Measurements from ENCODE around the gene MPG. TPM values are rescaled to one million over a fixed set of nuclear protein-coding genes. Genes with fewer than 3 reads are reported as not detected.

MPG gene
- polyA plus RNA-seq, 1 donor (not counting 4 experiments of a cell fraction or from before 2014, with no cell fraction given) = 22.7 TPM

DNA sequence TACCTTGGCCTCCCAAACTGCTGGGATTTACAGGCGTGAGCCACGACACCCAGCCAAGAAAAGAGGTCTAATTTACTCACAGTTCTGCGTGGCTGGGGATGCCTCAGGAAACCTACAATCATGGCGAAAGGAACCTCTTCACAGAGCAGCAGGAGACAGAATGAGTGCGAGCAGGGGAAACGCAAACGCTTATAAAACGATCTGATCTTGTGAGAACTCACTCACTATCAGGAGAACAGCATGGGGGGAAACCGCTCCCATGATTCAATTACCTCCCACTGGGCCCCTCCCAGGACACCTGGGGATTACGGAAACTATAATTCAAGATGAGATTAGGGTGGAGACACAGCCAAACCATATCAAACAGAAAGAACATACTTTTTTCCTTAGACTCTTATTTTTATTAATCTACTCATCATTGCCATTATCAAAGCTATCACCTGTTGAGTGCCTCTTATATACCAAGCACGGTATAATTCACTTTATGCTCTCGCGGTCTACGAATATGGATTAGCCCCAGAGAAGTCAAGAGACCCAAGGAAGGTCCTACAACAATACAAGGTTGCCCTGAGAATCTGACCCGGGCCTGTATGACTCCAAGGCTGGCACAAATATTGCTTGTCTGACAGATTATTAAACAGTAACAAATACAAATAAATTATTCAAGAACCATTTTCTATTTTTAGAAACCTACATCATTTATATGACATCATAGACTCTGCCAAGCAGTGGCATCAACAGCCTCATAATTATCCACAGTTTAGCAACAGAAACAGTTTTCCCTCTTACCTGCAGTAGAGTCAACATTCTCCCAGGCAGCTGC, 27.0 kb upstream of the MPG start:
- H4K20me1 ChIP-seq (ENCODE audit: control insufficient read depth, extremely low read depth, insufficient read depth, low read length) = peaks cover 2% of the 10 kb centered on the region
- TF ChIP-seq EZH2 (IDR thresholded peaks at IDR 0.05; ENCODE audit: low read length) = no peak
- no peak for TF ChIP-seq CTCF (optimal IDR thresholded peaks at IDR 0.05 in 1 of 3, IDR thresholded peaks at IDR 0.05 in 1 of 3, conservative IDR thresholded peaks at IDR 0.05 in 1 of 3; ENCODE audit: extremely low read depth in 1 of 3, insufficient read depth in 2 of 3, low read length in 3 of 3)
- H3K27me3 ChIP-seq (ENCODE audit: control insufficient read depth, extremely low read depth, insufficient read depth, low read length) = no peaks in the 10 kb centered on the region
- no peak overlapping the region for H3K4me3 ChIP-seq (ENCODE audit: control insufficient read depth in 2 of 3, extremely low read depth in 1 of 3, insufficient read depth in 2 of 3, low read depth in 1 of 3, low read length in 3 of 3)
- no peak overlapping the region for H3K27ac ChIP-seq (ENCODE audit: control insufficient read depth, insufficient read depth, low read length)
- peaks cover 37% of the 10 kb centered on the region for H3K79me2 ChIP-seq (ENCODE audit: control insufficient read depth, insufficient read depth, low read length)
- H3K9me1 ChIP-seq (ENCODE audit: control insufficient read depth, extremely low read depth, insufficient read depth, low read length) = no peaks in the 10 kb centered on the region
- H3K4me2 ChIP-seq (ENCODE audit: control insufficient read depth, extremely low read depth, insufficient read depth, low read depth, low read length) = no peak overlapping the region
- no peak overlapping the region for H3K9ac ChIP-seq (ENCODE audit: control insufficient read depth, extremely low read depth, insufficient read depth, low read length)
- H3K4me1 ChIP-seq (ENCODE audit: control insufficient read depth, extremely low read depth, insufficient read depth, low read length) = peaks cover 7% of the 10 kb centered on the region
- dilution Hi-C loops (cut with MboI; ENCODE audit: extremely low pct_ligation_motif_present, low sequenced_read_pairs) = no loop called here
- H3K9me3 ChIP-seq (ENCODE audit: control insufficient read depth, low read depth, low read length) = no peaks in the 10 kb centered on the region
- FAIRE-seq (no peak), DNase-seq (ENCODE audit: low read depth, low spot score) (no peak)
- no peak overlapping the region for H2AFZ ChIP-seq (ENCODE audit: control insufficient read depth, low read length)
- peaks cover 6 to 23% of the 10 kb centered on the region in 2 experiments for H3K36me3 ChIP-seq (ENCODE audit: control insufficient read depth in 2 of 2, extremely low read depth in 1 of 2, insufficient read depth in 2 of 2, low read length in 2 of 2)

DNA sequence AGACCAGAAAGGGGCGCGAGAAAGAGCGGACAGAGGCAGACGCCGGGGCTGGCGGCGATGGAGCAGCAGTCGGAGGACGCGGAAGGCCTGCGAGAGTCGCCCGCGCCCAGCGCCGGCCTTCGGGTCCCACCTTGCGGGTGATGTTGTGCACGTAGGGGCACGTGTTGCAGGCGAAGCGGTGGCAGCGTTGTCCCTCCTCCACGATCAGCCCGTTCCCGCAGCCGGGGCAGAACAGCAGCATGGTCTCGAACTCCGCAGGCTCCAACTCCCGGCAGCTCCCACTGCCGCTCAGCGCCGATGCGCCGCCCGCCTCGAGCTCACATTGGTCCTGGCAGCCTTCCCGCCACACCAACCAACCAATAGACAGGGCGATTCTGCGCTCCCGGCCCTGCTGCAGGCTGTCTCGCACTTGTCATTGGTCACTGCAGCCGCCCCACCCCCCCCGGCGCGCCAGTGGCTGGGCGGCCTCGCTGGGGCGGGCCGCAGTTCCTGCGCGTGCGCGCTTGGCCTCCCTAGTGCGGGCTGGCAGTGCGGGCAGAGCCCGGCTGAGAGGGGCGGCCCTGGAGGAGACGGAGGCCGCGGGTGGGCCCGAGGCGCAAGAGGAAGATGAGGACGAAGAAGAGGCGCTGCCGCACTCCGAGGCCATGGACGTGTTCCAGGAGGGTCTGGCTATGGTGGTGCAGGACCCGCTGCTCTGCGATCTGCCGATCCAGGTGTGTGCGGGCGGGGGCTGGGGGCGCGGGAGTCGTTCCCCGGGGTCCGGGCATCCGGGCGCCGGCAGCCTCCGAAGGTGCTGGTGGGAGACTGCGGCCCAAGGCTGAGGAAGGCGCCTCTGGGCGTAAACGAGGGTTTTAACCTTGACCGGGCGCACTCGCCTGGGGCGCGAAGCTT, 24.4 kb upstream of the MPG start, which contains the start of the genes POLR3K and SNRNP25:
POLR3K (minus strand) TSS at position 263 of the 891 bp plus-strand sequence; CDS start at position 241, 22 bp downstream.
SNRNP25 (plus strand) TSS at position 483 of the 891 bp plus-strand sequence; CDS start at position 672, 189 bp downstream.
- H3K4me2 ChIP-seq (ENCODE audit: control insufficient read depth, extremely low read depth, insufficient read depth, low read depth, low read length) = peak within 1 kb of the TSS; percentile 85
- FAIRE-seq (peak; percentile 29), DNase-seq (ENCODE audit: low read depth, low spot score) (peak; percentile 87)
- H3K9me1 ChIP-seq (ENCODE audit: control insufficient read depth, extremely low read depth, insufficient read depth, low read length) = no peaks in the 10 kb centered on the region
- no peaks in the 10 kb centered on the region for H3K27me3 ChIP-seq (ENCODE audit: control insufficient read depth, extremely low read depth, insufficient read depth, low read length)
- peaks cover 32% of the 10 kb centered on the region for H3K79me2 ChIP-seq (ENCODE audit: control insufficient read depth, insufficient read depth, low read length)
- TF ChIP-seq CTCF (optimal IDR thresholded peaks at IDR 0.05 in 1 of 3, IDR thresholded peaks at IDR 0.05 in 1 of 3, conservative IDR thresholded peaks at IDR 0.05 in 1 of 3; ENCODE audit: extremely low read depth in 1 of 3, insufficient read depth in 2 of 3, low read length in 3 of 3) = no peak
- no peak for TF ChIP-seq EZH2 (IDR thresholded peaks at IDR 0.05; ENCODE audit: low read length)
- H3K27ac ChIP-seq (ENCODE audit: control insufficient read depth, insufficient read depth, low read length) = peak within 1 kb of the TSS; percentile 56
- peak within 1 kb of the TSS; percentile 77 for H3K9ac ChIP-seq (ENCODE audit: control insufficient read depth, extremely low read depth, insufficient read depth, low read length)
- peak within 1 kb of the TSS; percentile 95 for H2AFZ ChIP-seq (ENCODE audit: control insufficient read depth, low read length)
- H3K4me3 ChIP-seq (ENCODE audit: control insufficient read depth in 2 of 3, extremely low read depth in 1 of 3, insufficient read depth in 2 of 3, low read depth in 1 of 3, low read length in 3 of 3) = peak within 1 kb of the TSS; percentile 87 to 91 (median 91)
- H3K9me3 ChIP-seq (ENCODE audit: control insufficient read depth, low read depth, low read length) = no peaks in the 10 kb centered on the region
- no peaks in the 10 kb centered on the region for H4K20me1 ChIP-seq (ENCODE audit: control insufficient read depth, extremely low read depth, insufficient read depth, low read length)
- peaks cover 19 to 30% of the 10 kb centered on the region in 2 experiments for H3K36me3 ChIP-seq (ENCODE audit: control insufficient read depth in 2 of 2, extremely low read depth in 1 of 2, insufficient read depth in 2 of 2, low read length in 2 of 2)
- H3K4me1 ChIP-seq (ENCODE audit: control insufficient read depth, extremely low read depth, insufficient read depth, low read length) = peaks cover 7% of the 10 kb centered on the region
- dilution Hi-C loops (cut with MboI; ENCODE audit: extremely low pct_ligation_motif_present, low sequenced_read_pairs) = no loop called here

Measured in keratinocyte (primary cell).